ENCODE results near the gene HS3ST1.

HS3ST1 gene

DNA sequence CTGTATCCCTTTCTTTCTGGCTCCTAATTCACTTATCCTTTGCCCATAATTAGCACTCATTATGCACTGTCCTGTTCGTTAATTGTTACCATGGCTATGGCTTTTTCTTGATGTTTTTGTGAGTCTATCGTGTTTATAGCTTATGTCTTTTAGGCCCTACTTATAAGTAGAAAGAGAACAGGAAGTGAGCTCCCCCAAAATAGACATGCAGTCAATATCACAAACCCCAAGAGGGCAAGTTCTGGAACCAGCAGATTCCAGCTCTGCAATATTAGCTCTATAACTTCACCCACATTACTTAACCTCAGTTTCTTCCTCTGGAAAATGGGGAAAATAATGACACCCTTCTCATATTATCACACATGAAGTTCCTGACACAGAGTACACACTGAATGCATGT, 7.4 kb upstream of the HS3ST1 start:
- TF ChIP-seq, protein P1, sequence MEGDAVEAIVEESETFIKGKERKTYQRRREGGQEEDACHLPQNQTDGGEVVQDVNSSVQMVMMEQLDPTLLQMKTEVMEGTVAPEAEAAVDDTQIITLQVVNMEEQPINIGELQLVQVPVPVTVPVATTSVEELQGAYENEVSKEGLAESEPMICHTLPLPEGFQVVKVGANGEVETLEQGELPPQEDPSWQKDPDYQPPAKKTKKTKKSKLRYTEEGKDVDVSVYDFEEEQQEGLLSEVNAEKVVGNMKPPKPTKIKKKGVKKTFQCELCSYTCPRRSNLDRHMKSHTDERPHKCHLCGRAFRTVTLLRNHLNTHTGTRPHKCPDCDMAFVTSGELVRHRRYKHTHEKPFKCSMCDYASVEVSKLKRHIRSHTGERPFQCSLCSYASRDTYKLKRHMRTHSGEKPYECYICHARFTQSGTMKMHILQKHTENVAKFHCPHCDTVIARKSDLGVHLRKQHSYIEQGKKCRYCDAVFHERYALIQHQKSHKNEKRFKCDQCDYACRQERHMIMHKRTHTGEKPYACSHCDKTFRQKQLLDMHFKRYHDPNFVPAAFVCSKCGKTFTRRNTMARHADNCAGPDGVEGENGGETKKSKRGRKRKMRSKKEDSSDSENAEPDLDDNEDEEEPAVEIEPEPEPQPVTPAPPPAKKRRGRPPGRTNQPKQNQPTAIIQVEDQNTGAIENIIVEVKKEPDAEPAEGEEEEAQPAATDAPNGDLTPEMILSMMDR (IDR thresholded peaks at IDR 0.05; ENCODE audit: borderline replicate concordance, insufficient read depth, low read depth, low read length): no peak
- H3K4me3 ChIP-seq (ENCODE audit: low read depth, low read length): no peak overlapping the region

DNA sequence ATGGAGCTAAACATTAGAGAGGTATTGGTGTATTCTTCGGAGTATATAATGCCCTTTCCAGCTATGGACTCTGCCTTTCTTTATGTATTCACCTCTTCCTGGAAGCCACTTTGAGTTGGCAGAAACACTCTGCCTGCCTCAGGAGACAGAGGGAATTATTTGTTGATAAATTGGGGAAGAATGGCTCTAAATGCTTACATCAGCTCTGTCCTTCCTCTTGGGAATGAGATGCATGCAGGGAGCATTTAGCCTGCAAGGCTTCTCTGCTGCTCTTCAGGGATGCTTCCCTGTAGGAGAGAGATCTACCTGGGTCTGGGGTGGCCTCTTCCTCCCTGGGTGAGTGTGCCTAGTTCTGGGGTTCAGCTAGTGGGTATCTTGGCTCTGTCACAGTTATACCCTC, 6.9 kb upstream of the HS3ST1 start:
- TF ChIP-seq, protein P1 (IDR thresholded peaks at IDR 0.05; ENCODE audit: borderline replicate concordance, insufficient read depth, low read depth, low read length): no peak
- H3K4me3 ChIP-seq (ENCODE audit: low read depth, low read length): no peak overlapping the region

DNA sequence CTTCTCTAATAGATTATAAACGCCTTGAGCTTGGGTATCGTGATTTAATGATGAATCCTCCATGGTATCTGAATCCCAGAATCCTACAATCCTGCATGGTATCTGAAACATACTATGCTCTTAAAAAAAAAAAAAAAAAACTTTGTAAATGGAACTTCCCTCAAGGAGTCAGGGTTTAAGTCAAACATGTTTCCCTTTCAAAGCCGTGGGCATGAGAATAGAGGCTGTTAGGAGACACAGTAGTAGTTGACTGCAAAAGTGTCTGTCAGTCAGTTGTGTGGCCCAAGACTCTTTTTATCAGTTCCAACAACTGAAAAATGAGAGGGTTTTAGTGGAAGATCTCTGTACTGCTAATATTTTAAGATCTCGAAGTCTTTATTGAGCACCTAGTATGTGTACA, 2.4 kb upstream of the HS3ST1 start:
- TF ChIP-seq, protein P1 (IDR thresholded peaks at IDR 0.05; ENCODE audit: borderline replicate concordance, insufficient read depth, low read depth, low read length): no peak
- no peak overlapping the region for H3K4me3 ChIP-seq (ENCODE audit: low read depth, low read length)

DNA sequence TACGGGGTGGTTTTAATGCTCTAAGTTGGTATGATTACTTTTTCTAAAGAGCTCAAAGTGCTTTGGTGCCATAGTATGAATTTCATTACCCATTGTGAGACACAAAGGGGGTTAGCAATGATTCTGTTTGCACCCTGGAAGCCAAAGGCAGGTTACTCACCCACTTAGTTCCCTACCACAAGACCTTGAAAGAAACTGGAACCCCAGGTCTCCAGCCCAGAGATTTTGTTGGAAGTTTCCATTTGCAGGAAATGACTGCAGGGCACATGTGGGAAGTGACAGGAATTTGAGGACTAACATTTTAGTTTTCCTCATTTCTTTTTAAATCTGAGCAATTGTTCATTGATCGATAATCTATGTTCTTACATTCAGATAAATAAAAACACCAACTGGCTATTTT, 1.8 kb upstream of the HS3ST1 start:
- no peak overlapping the region for H3K4me3 ChIP-seq (ENCODE audit: low read depth, low read length)
- TF ChIP-seq, protein P1 (IDR thresholded peaks at IDR 0.05; ENCODE audit: borderline replicate concordance, insufficient read depth, low read depth, low read length): no peak

DNA sequence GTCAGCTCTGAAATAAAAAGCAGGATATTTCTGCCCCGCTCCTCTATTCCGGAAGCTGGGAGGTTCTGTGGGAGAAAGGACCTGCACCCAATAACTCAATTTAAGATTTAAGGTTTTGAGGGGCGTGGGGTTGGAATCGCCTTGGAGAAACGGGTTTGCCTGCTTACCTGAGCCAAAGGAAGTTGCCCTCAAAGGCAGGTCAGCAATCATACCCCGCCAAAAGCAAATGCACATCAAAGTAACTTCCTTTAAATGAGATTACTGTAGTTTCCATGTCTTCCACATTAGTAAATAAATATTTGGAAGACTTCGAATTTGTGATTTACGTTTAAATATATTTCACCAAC, 978 bp upstream of the HS3ST1 start:
- TF ChIP-seq, protein P1 (IDR thresholded peaks at IDR 0.05; ENCODE audit: borderline replicate concordance, insufficient read depth, low read depth, low read length): no peak
- peak overlapping the region; percentile 78 for H3K4me3 ChIP-seq (ENCODE audit: low read depth, low read length)

DNA sequence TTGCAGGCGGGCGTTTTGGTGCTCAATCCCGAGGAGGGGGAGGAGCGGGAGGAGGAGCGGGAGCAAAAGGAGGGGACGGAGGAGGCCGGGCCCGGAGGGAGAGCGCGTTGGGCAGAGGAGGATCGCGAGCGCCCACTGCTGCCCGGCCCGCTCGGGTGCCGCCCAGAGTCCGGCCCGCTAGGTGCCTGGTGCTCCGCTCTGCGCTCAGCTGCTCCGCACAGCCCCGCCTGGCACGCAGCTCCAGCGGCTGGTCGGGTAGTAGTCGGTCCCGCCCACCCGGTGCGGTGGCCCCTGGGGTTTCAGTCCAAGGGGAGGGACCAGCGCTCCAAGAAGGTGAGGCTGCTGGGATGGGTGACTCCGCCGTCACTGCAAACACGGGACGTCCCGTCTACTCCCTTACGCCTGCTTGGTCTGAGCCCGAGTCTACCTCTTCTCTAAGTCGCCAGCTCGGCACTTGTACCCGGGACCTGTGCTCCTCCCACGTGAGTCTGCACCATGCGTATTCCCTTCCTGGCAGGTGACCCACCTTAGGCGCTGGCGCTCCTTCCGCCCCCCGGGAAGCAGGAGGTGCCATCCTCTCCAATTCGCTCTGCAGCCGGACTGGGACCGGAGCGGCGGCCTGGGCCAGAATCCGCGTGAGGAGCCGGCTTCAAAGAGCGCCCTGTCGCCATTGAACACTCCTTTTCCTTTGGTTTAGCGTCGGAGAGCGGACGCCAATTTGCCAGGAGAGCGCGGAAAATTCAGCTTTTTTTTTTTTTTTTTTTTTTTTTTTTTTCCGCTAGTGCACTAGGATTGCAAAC, 405 bp upstream of the HS3ST1 start:
- peak overlapping the region; percentile 78 for H3K4me3 ChIP-seq (ENCODE audit: low read depth, low read length)
- TF ChIP-seq, protein P1 (IDR thresholded peaks at IDR 0.05; ENCODE audit: borderline replicate concordance, insufficient read depth, low read depth, low read length): peak; percentile 91

All from GM12875 (cell line).